Activated naive CD8-positive, alpha-beta T cell (primary cell): Measurements from ENCODE around the gene SAMD13.

Experiments
- H3K27ac Mint-ChIP-seq: one replicate; pipeline ENCODE4 v1.8.0; 2021; ENCODE audit warnings: mixed read lengths
- H3K27me3 Mint-ChIP-seq: one replicate; pipeline ENCODE4 v1.8.0; 2021; ENCODE audit warnings: mixed read lengths
- H3K36me3 Mint-ChIP-seq: one replicate; pipeline ENCODE4 v1.8.0; 2021; ENCODE audit warnings: mixed read lengths
- H3K4me1 Mint-ChIP-seq: one replicate; pipeline ENCODE4 v1.8.0; 2021; ENCODE audit warnings: low read depth, mixed read lengths
- H3K4me3 Mint-ChIP-seq: one replicate; pipeline ENCODE4 v1.8.0; 2021; ENCODE audit warnings: mild to moderate bottlenecking, mixed read lengths
- H3K9me3 Mint-ChIP-seq: one replicate; pipeline ENCODE4 v1.8.0; 2021; ENCODE audit warnings: low read depth, mixed read lengths

The SAMD13 gene

DNA sequence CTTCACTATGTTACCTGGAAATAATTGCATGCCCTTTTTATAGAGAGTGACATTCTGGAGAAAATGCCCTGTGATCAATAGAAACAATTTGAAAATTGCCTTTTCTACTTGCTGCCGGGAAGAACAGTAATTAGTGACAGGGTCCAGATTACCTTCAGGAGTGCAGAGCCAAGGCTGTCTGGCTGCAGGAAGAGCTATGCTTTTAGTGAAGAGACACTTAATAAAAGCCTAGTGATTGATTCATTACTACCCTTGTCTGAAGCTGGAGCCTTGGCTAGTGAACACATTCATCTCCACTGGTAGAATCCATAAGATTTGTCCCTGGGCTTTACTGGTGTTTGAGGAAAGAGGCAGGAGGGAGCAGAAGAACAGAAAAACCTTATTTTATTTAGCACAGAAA lies 83.8 kb downstream of the SAMD13 start:
- Mint-ChIP-seq H3K27ac (no peak overlapping the region), H3K9me3 (no peaks in the 10 kb centered on the region), H3K36me3 (no peaks in the 10 kb centered on the region), H3K4me1 (no peaks in the 10 kb centered on the region), H3K27me3 (peaks cover 3% of the 10 kb centered on the region), H3K4me3 (no peak overlapping the region)

- no peak overlapping the region for H3K27ac Mint-ChIP-seq
- H3K36me3 Mint-ChIP-seq, result no peaks in the 10 kb centered on the region
- no peaks in the 10 kb centered on the region for H3K9me3 Mint-ChIP-seq
- no peaks in the 10 kb centered on the region for H3K4me1 Mint-ChIP-seq
- H3K4me3 Mint-ChIP-seq, result no peak overlapping the region
- H3K27me3 Mint-ChIP-seq, result peaks cover 3% of the 10 kb centered on the region
Measured at GRCh38 chr1:84386716-84387479, 85.4 kb downstream of the SAMD13 start.

DNA sequence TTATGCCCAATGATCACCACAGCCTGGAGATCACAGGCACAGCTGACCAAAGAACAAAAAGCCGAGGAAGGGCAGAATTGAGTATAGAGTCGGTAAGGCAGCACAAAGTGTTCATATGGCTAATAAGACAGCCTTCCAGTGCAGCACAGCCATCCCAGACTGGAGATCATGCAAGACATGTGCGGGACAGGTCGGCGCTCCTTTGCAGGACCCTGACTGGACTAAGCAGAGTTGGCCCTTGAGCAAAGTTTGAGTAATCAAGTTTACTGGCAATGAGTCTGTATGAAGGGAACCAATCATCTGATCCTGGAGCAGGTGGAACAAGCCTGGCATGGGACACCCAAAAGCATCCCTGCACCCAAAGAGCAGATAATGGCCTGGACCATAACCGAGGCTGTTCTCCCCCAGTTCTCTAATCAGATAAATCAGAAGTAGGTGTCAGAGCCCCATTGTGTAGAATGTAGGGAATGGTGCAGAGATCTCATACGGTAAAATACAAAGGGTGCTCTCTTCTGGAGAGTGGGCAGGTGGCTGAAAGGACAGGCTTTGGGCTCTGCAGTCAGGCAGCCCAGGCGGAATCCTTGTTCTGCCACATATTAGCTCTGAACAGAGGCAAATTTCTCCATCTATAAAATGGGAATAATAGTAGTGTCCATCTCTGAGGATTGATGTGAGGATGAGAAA lies 86.1 kb downstream of the SAMD13 start:
- Mint-ChIP-seq H3K27ac (no peak overlapping the region), H3K9me3 (no peaks in the 10 kb centered on the region), H3K27me3 (peaks cover 3% of the 10 kb centered on the region), H3K36me3 (no peaks in the 10 kb centered on the region), H3K4me1 (no peaks in the 10 kb centered on the region), H3K4me3 (no peak overlapping the region)

GRCh38 chr1:84390226-84390625 lies 88.7 kb downstream of the SAMD13 start:
- Mint-ChIP-seq H3K4me1 (no peaks in the 10 kb centered on the region), H3K27ac (no peak overlapping the region), H3K4me3 (no peak overlapping the region), H3K27me3 (no peaks in the 10 kb centered on the region), H3K9me3 (no peaks in the 10 kb centered on the region), H3K36me3 (no peaks in the 10 kb centered on the region)

GRCh38 chr1:84398175-84399155 lies 97.0 kb downstream of the SAMD13 start, which contains the start of gene DNASE2B:
DNASE2B (plus strand) TSS chr1:84398484; CDS start chr1:84398565, 81 bp downstream.
- Mint-ChIP-seq H3K27me3 (no peaks in the 10 kb centered on the region), H3K36me3 (no peaks in the 10 kb centered on the region), H3K4me1 (no peaks in the 10 kb centered on the region), H3K9me3 (no peaks in the 10 kb centered on the region), H3K27ac (no peak within 1 kb of the TSS), H3K4me3 (no peak within 1 kb of the TSS)
